Measurements from ENCODE around the gene KRTAP17-1.
"Not testable (repeated sequence)": the region's sequence is repeated elsewhere in the genome, so short reads cannot be mapped to it uniquely, and the experiment has no call there.

The KRTAP17-1 gene

GRCh38 chr17:41315204-41315794 lies at the start of gene KRTAP17-1:
Gene KRTAP17-1, minus strand, starts transcription at chr17:41315710. Its CDS starts 60 bp downstream, at chr17:41315650.
- DNase-seq (ENCODE audit: low spot score) = no peak

GRCh38 chr17:41363881-41364280 lies 48.4 kb upstream of the KRTAP17-1 start:
- no peak for DNase-seq (ENCODE audit: low spot score)

- DNase-seq (ENCODE audit: low spot score) = no peak
These were observed 44.9 kb upstream of the KRTAP17-1 start for GRCh38 chr17:41360296-41360995.

GRCh38 chr17:41354536-41354935 lies 39.0 kb upstream of the KRTAP17-1 start:
- DNase-seq (ENCODE audit: low spot score) = no peak

- DNase-seq (ENCODE audit: low spot score) = no peak
These were observed 37.3 kb upstream of the KRTAP17-1 start for GRCh38 chr17:41352597-41353366.

GRCh38 chr17:41351177-41351576 lies 35.7 kb upstream of the KRTAP17-1 start:
- DNase-seq (ENCODE audit: low spot score) = no peak

GRCh38 chr17:41350381-41350878 lies 34.9 kb upstream of the KRTAP17-1 start, which contains the start of gene KRT33A:
Gene KRT33A, minus strand, starts transcription at chr17:41350828. Its CDS starts 61 bp downstream, at chr17:41350767.
- not testable (repeated sequence) for DNase-seq (ENCODE audit: low spot score)

- no peak for DNase-seq (ENCODE audit: low spot score)
These were observed 32.6 kb upstream of the KRTAP17-1 start for GRCh38 chr17:41347869-41348760.

GRCh38 chr17:41346421-41346820 lies 30.9 kb upstream of the KRTAP17-1 start:
- not testable (repeated sequence) for DNase-seq (ENCODE audit: low spot score)

GRCh38 chr17:41345992-41346391 lies 30.5 kb upstream of the KRTAP17-1 start:
- no peak for DNase-seq (ENCODE audit: low spot score)

GRCh38 chr17:41343029-41343428 lies 27.5 kb upstream of the KRTAP17-1 start:
- DNase-seq (ENCODE audit: low spot score) = no peak

- DNase-seq (ENCODE audit: low spot score) = peak; percentile 84
These were observed 25.7 kb upstream of the KRTAP17-1 start for GRCh38 chr17:41340934-41341861.

- DNase-seq (ENCODE audit: low spot score) = no peak
These were observed 25.0 kb upstream of the KRTAP17-1 start for GRCh38 chr17:41340494-41340893.

GRCh38 chr17:41339571-41340172 lies 24.2 kb upstream of the KRTAP17-1 start:
- DNase-seq (ENCODE audit: low spot score) = no peak

- peak; percentile 81 for DNase-seq (ENCODE audit: low spot score)
These were observed 23.5 kb upstream of the KRTAP17-1 start for GRCh38 chr17:41338961-41339485.

- DNase-seq (ENCODE audit: low spot score) = no peak
These were observed 20.2 kb upstream of the KRTAP17-1 start for GRCh38 chr17:41335747-41336146.

- DNase-seq (ENCODE audit: low spot score) = peak; percentile 14
These were observed 19.1 kb upstream of the KRTAP17-1 start for GRCh38 chr17:41334385-41335305.

- DNase-seq (ENCODE audit: low spot score) = no peak
These were observed 18.3 kb upstream of the KRTAP17-1 start for GRCh38 chr17:41333836-41334235.

GRCh38 chr17:41333098-41333497 lies 17.6 kb upstream of the KRTAP17-1 start:
- DNase-seq (ENCODE audit: low spot score) = no peak
